C4-2B (cell line): ENCODE measurements around the gene MAP3K15.
"Not testable (repeated sequence)": the region's sequence is repeated elsewhere in the genome, so short reads cannot be mapped to it uniquely, and the experiment has no call there.

Experiments
- H3K27ac ChIP-seq: fragments of 450-650 bp; 2 replicates; pipeline ENCODE4 v1.5.1; 2017
- ZFX ChIP-seq: fragments of 450-650 bp; IDR thresholded peaks from 2 replicates; pipeline ENCODE4 v1.6.1; 2017
- TF ChIP-seq, protein P1 (sequence below): fragments of 450-650 bp; conservative IDR thresholded peaks from 2 replicates; pipeline ENCODE4 v1.5.1; 2017; ENCODE audit warnings: mild to moderate bottlenecking

Gene MAP3K15

DNA sequence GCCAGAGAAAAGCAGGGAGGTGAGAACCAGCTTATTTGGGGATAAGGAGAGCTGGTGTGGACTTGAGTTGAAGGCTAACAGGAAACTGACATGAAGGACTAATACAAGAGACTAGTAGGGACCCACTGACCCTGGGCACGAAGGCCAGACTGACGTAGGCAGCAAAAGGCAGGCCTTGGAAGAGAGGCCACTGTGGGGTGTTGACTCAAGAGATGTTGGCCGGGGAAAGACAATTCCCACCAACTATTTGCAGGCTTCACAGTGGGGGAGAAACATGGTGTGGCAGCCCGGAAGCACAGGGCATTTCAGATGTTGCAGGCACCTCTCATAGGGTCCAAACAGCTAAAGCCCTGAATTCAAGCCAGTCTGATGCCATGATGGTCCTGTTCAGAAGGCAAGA lies 24.4 kb upstream of the MAP3K15 start:
- TF ChIP-seq ZFX: no peak
- H3K27ac ChIP-seq: no peak overlapping the region

GRCh38 chrX:19535476-19535875 lies 20.2 kb upstream of the MAP3K15 start:
- no peak for TF ChIP-seq ZFX
- TF ChIP-seq, protein P1, sequence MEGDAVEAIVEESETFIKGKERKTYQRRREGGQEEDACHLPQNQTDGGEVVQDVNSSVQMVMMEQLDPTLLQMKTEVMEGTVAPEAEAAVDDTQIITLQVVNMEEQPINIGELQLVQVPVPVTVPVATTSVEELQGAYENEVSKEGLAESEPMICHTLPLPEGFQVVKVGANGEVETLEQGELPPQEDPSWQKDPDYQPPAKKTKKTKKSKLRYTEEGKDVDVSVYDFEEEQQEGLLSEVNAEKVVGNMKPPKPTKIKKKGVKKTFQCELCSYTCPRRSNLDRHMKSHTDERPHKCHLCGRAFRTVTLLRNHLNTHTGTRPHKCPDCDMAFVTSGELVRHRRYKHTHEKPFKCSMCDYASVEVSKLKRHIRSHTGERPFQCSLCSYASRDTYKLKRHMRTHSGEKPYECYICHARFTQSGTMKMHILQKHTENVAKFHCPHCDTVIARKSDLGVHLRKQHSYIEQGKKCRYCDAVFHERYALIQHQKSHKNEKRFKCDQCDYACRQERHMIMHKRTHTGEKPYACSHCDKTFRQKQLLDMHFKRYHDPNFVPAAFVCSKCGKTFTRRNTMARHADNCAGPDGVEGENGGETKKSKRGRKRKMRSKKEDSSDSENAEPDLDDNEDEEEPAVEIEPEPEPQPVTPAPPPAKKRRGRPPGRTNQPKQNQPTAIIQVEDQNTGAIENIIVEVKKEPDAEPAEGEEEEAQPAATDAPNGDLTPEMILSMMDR: peak; percentile 61
- H3K27ac ChIP-seq: no peak overlapping the region

DNA sequence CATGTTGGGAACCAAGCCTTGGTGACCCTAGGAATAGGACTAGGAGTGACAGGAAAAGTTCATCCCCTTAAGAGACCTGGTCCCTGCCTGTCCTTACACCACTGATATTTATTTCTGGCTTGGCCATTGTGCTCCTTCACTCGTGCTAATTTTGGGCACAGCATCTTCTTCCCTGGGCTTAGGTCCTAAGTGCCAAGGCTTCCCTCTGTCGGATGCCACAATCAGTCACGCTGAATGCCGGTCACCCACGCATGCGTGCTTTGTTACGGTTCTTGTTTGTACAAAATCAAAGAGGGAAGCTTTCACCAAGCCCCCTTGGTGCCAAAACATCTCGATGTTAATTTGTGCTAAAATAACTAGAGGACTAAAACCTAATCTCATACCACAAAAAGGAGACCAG lies 17.4 kb upstream of the MAP3K15 start:
- no peak overlapping the region for H3K27ac ChIP-seq
- TF ChIP-seq, protein P1: no peak
- TF ChIP-seq ZFX: no peak

- TF ChIP-seq ZFX: no peak
- TF ChIP-seq, protein P1: no peak
- H3K27ac ChIP-seq: no peak overlapping the region
Measured at GRCh38 chrX:19517965-19518364, 2.7 kb upstream of the MAP3K15 start.

- no peak overlapping the region for H3K27ac ChIP-seq
- TF ChIP-seq, protein P1: peak; percentile 24
- TF ChIP-seq ZFX: no peak
Measured at GRCh38 chrX:19515615-19516105, 352 bp upstream of the MAP3K15 start.

DNA sequence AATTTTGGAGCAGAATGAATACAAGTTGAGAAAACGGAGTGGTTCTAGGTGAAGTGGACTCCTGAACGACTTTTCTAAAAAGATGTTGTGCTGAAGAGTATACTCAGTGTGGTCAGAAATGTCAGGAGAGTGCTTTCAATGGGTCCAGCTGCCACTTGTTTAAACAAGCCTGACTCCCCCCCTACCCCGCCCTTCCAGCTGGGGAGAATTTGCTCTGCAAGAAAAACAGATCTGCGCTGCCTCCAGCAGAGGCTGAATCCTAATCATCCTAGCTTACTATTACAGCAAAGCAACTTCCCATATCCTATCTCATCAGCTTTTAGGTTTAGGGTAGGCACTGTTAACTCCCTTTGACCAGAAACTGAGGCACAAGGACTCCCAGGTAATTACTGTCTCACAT lies 1.9 kb downstream of the MAP3K15 start:
- TF ChIP-seq, protein P1: no peak
- no peak for TF ChIP-seq ZFX
- no peak overlapping the region for H3K27ac ChIP-seq

DNA sequence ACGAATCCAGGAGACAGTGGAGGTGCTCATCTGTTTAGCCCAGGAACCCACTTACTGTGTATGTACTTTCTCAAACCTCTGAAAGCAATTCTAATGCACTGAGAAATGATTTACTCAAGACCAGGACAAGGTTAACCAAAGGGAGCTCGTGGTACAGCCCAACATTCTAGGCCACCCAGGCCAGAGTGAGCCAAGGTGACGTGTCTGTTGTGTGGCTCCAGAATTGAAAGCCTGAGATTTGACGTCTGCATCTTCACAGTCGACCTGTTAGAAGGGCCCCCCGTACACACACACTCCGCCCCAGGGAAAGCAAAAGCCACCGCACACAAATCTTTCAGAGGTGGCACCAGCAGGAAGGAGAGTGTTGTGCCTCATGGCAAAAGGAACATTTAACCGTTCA lies 2.3 kb downstream of the MAP3K15 start:
- TF ChIP-seq ZFX: no peak
- TF ChIP-seq, protein P1: no peak

DNA sequence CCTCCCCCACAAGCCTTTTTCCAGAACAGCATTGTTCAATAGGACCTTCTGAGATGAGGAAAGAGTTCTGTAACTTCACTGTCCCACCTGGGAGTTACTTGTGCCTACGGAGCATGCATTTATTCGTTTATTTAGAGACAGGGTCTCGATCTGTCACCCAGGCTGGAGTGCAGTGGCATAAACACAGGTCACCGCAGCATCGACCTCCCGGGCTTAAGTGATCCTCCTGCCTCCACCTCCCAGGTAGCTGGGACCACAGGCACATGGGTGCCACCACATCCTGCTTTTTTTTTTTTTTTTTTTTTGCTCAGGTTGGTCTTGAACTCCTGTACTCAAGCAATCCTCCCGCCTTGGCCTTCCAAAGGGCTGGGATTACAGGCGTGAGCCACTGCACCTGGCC lies 2.9 kb downstream of the MAP3K15 start:
- TF ChIP-seq, protein P1: no peak
- no peak for TF ChIP-seq ZFX
- no peak overlapping the region for H3K27ac ChIP-seq

More for the DNA sequence above, 2.3 kb downstream of the MAP3K15 start:
- no peak overlapping the region for H3K27ac ChIP-seq

- H3K27ac ChIP-seq: not testable (repeated sequence)
Measured at GRCh38 chrX:19511796-19512195, 3.5 kb downstream of the MAP3K15 start.
